HL-60/S4 treated with phorbol 12-myristate 13-acetate at 8.2 ng/mL for 4 days and 3 days (cell line): ENCODE data around the gene NEDD9.

Experiments
- in situ Hi-C: fragments of 300-500 bp; cut with MboI; formaldehyde crosslinking; loops from 2 replicates; pipeline ENCODE4 v1.15.0; 2022; ENCODE audit warnings: low sequenced_read_pairs

NEDD9 gene

DNA sequence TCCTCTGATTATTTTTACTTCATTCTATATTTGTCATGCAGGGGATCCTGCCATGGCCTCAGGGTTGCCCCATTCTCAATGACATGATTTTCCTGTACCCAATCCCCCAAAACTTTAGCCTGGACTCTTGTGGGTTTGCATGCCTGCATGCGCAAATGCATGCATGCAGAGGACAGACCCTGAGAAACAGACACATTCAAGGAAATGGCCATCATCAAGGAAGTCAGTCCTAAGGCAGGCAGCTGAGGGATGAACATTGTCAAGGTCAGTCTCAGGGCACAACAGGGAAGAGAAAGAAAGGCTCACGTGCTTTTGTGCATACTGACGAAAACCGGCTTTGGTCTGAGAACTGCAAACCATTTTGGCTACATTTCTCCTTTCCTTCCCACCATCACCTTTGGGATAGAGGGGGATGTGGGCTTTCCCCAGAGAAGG is 13.1 kb downstream of the NEDD9 start:
- in situ Hi-C loops = no loop called here

GRCh38 chr6:11218538-11219399 is 13.7 kb downstream of the NEDD9 start:
- in situ Hi-C loops = no loop called here

- in situ Hi-C loops = no loop called here
Measured at GRCh38 chr6:11218102-11218442, 14.4 kb downstream of the NEDD9 start.

- in situ Hi-C loops = no loop called here
Measured at GRCh38 chr6:11217360-11218101, 14.9 kb downstream of the NEDD9 start.

DNA sequence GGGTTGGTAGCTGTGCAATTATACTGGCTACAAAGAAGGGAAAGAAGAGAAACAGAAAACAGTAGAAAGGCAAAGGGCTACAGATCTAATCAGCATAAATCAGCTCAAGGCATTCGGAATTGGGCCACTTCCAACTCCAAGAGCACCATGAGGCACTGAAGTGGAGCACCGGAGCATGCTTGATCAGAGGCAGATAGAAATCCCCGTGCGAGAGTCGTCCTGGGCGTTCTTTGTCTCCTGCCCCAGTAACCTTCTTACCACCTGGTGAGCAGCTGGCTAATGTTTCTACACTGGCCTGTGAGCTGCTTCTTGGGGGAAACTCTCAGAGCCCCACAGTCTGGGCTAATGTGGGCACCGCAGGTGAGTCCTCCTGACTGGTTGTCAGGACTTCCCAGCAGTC is 16.7 kb downstream of the NEDD9 start:
- in situ Hi-C loops = no loop called here

DNA sequence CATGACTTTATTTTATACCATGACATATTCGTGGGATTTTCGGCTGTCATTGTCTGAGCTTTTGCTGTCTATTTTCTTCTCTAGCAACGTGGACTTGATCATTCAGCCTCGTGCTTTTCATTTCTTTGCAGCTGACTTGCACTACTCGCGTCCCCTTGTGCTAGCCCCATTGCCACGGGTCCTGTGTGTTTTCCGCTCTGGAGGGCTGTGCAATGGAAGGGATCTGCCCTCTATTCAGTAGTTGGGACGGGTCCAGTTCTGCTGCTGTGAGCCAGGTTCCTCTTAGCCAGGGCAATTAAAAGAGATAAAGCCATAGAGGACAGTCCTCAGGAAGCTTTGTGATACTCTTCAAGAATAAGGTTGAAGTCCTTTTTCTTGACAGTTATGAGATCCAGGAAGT is 17.6 kb downstream of the NEDD9 start:
- in situ Hi-C loops = no loop called here

DNA sequence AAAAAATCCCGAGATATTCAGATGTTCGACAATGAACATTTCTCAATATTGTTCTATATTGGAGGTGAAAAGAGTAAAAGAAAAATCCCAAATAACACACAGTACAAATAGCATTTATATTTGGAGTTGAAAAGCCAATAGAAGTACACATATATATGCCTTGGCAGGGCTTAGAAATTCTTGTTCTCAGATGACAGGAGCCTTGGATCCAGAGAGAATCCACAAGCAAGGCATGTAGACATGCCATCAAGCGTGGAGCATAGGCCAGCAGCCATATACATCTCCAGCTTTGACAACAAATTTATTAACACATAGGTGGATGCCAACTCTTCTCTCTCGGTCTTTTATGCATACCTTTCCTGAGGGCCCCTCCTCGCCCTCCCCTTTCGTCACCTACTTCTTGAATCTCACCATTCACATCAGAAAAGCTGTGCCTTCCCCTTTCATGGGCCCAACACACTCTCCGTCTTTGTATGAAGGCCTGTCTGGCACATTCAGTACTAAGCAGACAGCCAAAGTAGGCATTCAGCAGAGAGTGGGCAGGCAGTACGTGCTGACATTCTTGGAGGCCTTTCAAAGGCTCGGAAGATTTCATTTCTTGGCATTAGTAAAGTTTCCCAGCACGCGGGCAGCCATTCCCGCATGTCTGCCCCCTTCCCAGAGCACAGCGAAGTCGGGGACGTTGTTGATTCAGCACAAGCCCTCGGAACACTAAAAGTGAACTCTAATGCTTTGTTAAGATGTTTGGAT is 18.2 kb downstream of the NEDD9 start:
- in situ Hi-C loops = no loop called here

DNA sequence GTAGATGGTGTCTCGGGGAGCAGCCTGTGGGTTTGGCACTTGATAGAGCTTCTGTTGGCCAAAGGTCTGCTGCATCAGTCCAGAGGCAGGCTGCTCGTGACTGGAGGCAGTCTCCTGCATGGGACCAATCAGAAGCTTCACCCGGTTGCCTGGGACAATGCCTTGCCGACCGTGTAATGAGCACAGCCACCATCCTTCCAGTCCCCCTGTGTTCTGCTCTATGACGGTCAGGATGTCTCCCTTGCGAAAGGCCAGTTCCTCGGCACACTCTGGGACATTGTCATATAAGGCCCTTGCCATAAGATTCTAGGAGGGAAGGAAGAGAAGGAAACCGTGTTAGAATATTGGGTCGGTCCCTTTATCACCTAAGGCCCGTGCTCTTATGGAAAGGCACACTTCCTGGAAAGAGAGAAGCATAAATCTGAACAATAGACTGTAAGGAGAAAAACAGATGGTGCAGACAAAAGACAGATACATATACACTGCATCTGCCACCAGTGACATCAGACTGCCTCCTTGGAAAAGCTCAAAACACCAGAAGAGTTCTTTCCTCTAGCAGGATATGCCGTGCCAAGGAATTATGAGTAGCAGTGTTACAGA is 18.9 kb downstream of the NEDD9 start:
- in situ Hi-C loops = no loop called here

DNA sequence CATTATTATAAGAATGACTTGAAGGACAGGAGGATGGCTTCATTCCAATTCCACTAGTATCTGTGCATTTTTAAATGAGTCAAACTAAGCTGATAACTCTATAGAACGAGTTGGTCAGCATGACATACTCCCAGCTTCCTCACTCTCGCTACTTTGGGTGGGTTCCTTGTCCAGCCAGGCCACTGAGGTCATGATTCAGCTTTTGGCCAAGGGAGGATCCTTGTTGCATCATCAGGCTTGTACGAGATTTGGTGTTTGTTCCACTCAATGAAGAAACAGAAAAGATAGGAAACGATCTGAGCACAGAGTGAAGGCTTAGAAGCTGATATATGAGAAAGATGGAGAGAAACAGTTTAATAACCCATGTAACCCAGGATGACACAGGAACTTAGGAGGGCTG is 19.8 kb downstream of the NEDD9 start:
- in situ Hi-C loops = no loop called here

GRCh38 chr6:11211254-11211653 is 21.2 kb downstream of the NEDD9 start:
- in situ Hi-C loops = no loop called here

- in situ Hi-C loops = no loop called here
Measured at GRCh38 chr6:11210386-11211138, 21.9 kb downstream of the NEDD9 start.

DNA sequence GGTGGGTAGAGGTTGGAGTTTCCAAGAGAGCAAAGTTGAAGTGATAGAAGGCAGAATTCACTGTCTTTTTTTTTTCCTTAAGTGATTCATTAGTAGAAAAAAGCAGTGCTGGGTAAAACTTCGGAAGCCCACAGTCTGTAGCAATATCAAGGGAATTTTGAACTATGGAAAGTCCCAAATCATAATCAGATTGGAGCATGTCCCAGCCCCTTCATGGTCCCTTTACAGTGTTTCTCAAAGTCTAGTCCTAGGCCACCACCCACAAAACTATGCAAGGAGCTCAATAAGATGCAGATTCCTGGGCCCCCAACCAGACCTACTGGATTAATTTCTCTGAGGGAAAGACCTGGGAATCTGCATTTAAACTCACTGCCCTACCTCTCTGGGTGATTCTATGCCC is 22.6 kb downstream of the NEDD9 start:
- in situ Hi-C loops = no loop called here

GRCh38 chr6:11209369-11209768 is 23.1 kb downstream of the NEDD9 start:
- in situ Hi-C loops = no loop called here

GRCh38 chr6:11208854-11209253 is 23.6 kb downstream of the NEDD9 start:
- in situ Hi-C loops = no loop called here

DNA sequence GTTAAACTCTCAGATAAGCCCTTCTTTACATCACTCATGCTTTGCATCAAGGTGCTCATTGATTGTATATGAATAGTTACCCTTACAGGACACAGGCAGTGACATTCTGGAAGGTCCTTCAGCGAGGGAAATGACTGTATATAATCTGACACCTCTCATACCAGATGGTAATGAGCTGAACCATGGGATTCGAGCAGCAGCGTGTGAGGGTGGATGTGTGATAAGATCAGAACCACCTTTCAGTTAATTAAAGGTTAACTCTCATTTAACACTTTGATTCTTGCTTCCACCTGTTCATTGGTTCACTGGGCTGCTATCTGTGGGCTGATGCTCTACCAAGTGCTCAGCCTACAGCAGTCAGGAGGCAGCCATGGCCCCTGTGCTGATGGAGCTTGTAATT is 24.2 kb downstream of the NEDD9 start:
- in situ Hi-C loops = no loop called here

- in situ Hi-C loops = no loop called here
Measured at GRCh38 chr6:11207199-11207968, 25.1 kb downstream of the NEDD9 start.

DNA sequence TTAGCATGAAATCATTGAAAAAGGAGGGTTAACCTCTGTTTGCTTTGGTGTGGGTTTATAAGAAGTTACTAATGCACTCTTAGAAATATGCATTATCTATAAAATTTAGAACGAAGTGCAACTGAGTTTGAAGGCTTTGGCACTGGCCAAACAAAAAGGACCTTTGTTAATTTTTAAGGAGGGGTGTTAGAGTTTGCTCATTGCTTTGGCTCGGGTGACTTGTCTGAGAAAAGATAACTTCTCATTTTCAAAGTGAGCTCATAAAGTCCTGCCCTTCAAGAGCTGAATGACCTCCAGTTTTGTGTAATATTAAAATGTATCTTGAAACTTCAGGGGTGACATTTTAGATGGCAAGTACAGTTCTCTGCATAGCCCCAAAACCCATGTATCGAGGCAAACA is 25.9 kb downstream of the NEDD9 start:
- in situ Hi-C loops = no loop called here

DNA sequence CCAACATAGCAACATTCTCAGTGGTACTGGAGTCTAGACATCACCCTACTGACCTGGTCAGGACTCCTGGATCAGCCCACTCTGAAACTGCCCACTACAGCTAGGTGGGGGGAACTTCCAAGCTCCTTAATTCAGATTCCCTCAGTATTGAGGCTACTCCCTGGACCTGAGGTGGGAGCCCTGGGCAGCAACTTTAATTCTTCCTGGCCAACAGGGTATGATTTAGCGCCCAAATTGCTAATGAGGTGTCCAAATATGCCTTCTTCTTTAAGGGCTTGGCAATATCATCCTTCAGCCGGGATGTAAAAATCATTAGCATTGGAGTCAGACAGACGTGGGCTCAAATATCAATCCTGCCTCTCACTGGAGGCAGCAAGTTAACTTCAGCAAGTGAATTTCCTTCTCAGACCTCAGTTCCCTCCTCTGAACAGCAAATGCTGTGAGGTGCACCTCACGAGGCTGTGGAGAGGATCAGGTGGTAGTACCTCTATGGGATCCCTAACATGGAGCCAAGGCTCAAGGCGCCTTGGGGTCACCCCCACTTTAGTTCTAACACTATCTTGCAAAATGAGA is 27.6 kb downstream of the NEDD9 start:
- in situ Hi-C loops = no loop called here

DNA sequence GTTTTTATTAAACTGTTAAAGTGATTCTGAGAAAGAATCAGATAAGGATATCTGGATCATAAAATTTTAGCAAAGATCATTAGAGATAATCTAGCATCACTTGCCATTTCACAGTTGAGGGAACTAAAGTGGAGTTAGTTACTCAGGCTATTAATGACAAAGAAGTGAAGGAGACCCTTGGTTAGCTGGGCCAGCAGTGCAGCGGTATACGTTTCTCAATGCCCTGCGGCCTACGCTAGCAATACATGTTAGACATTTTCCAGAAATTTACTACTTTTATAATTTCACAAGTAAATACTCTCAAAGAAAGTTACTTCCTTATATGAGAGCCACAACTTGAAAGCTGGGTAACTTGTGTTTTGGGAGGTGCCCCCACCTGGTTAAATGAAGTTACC is 28.5 kb downstream of the NEDD9 start:
- in situ Hi-C loops = no loop called here
